Type B pancreatic cell (in vitro differentiated cells): Measurements from ENCODE around the gene CRYL1. TPM values are rescaled to one million over a fixed set of nuclear protein-coding genes. Genes with fewer than 3 reads are reported as not detected.
"Not testable (repeated sequence)": the region's sequence is repeated elsewhere in the genome, so short reads cannot be mapped to it uniquely, and the experiment has no call there.

ENCODE experiments used
- DNase-seq: peaks from one replicate; pipeline ENCODE4 v3.0.0; 2021; ENCODE audit warnings: mixed read lengths; ENCODE audit not compliant: unreplicated experiment; ENCODE audit errors: extremely low spot score
- H3K27ac Mint-ChIP-seq: 2 replicates; pipeline ENCODE4 v1.8.0; 2021; ENCODE audit warnings: mild to moderate bottlenecking, mixed read lengths
- H3K27me3 Mint-ChIP-seq: 2 replicates; pipeline ENCODE4 v1.8.0; 2021; ENCODE audit warnings: mixed read lengths
- H3K36me3 Mint-ChIP-seq: 2 replicates; pipeline ENCODE4 v1.8.0; 2021; ENCODE audit warnings: mixed read lengths
- H3K4me1 Mint-ChIP-seq: one replicate; pipeline ENCODE4 v1.8.0; 2021; ENCODE audit warnings: mixed read lengths; ENCODE audit not compliant: unreplicated experiment
- H3K4me3 Mint-ChIP-seq: 2 replicates; pipeline ENCODE4 v1.8.0; 2021; ENCODE audit warnings: mild to moderate bottlenecking, mixed read lengths
- H3K9me3 Mint-ChIP-seq: 2 replicates; pipeline ENCODE4 v1.8.0; 2021; ENCODE audit warnings: mixed read lengths
- CTCF ChIP-seq: fragments of 200-600 bp; sonication (generic); conservative IDR thresholded peaks from 2 replicates; pipeline ENCODE4 v1.5.0; 2021; ENCODE audit warnings: antibody characterized with exemption, mild to moderate bottlenecking
- total RNA-seq: library from RNA; stranded (reverse); gene quantifications from 2 replicates; pipeline ENCODE4 v1.2.1, GENCODE V29; 2021; ENCODE audit warnings: low replicate concordance

CRYL1 gene
- total RNA-seq, 1 donor from 2014 or later = 20.2 TPM

- no peak for DNase-seq
- no peak for TF ChIP-seq CTCF
- H3K4me1 Mint-ChIP-seq = no peaks in the 10 kb centered on the region
- H3K36me3 Mint-ChIP-seq = peaks cover 5% of the 10 kb centered on the region
- no peak overlapping the region for H3K4me3 Mint-ChIP-seq
- H3K9me3 Mint-ChIP-seq = peaks cover 11% of the 10 kb centered on the region
- H3K27me3 Mint-ChIP-seq = no peaks in the 10 kb centered on the region
- H3K27ac Mint-ChIP-seq = no peak overlapping the region
Measured at GRCh38 chr13:20435616-20436368, 89.9 kb downstream of the CRYL1 start.

- H3K36me3 Mint-ChIP-seq, H3K27me3 Mint-ChIP-seq, H3K4me1 Mint-ChIP-seq, H3K27ac Mint-ChIP-seq, H3K4me3 Mint-ChIP-seq, DNase-seq, H3K9me3 Mint-ChIP-seq: not testable (repeated sequence)
Measured at GRCh38 chr13:20434210-20434609, 91.4 kb downstream of the CRYL1 start.

- H3K4me1 Mint-ChIP-seq = no peaks in the 10 kb centered on the region
- H3K27me3 Mint-ChIP-seq = no peaks in the 10 kb centered on the region
- TF ChIP-seq CTCF = no peak
- no peak overlapping the region for H3K4me3 Mint-ChIP-seq
- peaks cover 7% of the 10 kb centered on the region for H3K9me3 Mint-ChIP-seq
- H3K36me3 Mint-ChIP-seq = peaks cover 5% of the 10 kb centered on the region
- no peak overlapping the region for H3K27ac Mint-ChIP-seq
- DNase-seq = no peak
Measured at GRCh38 chr13:20431687-20432384, 93.8 kb downstream of the CRYL1 start.

- DNase-seq = no peak
- Mint-ChIP-seq H3K36me3 (peaks cover 5% of the 10 kb centered on the region), H3K27ac (no peak overlapping the region), H3K9me3 (peaks cover 7% of the 10 kb centered on the region), H3K4me3 (no peak overlapping the region), H3K27me3 (no peaks in the 10 kb centered on the region), H3K4me1 (no peaks in the 10 kb centered on the region)
- no peak for TF ChIP-seq CTCF
Measured at GRCh38 chr13:20431080-20431479, 94.6 kb downstream of the CRYL1 start.

GRCh38 chr13:20430296-20430695 is 95.4 kb downstream of the CRYL1 start:
- Mint-ChIP-seq H3K36me3 (peaks cover 10% of the 10 kb centered on the region), H3K27ac (no peak overlapping the region), H3K4me3 (no peak overlapping the region), H3K27me3 (peaks cover 2% of the 10 kb centered on the region), H3K4me1 (peaks cover 6% of the 10 kb centered on the region), H3K9me3 (peaks cover 7% of the 10 kb centered on the region)
- no peak for DNase-seq
- no peak for TF ChIP-seq CTCF

GRCh38 chr13:20429682-20430081 is 96.0 kb downstream of the CRYL1 start:
- Mint-ChIP-seq H3K27me3 (peaks cover 2% of the 10 kb centered on the region), H3K4me1 (peaks cover 10% of the 10 kb centered on the region), H3K9me3 (peaks cover 3% of the 10 kb centered on the region), H3K36me3 (peaks cover 9% of the 10 kb centered on the region), H3K27ac (no peak overlapping the region), H3K4me3 (no peak overlapping the region)
- DNase-seq = no peak
- TF ChIP-seq CTCF = no peak
